CD4-positive, alpha-beta T cell (primary cell): ENCODE measurements around the gene SPTBN1. TPM values are rescaled to one million over a fixed set of nuclear protein-coding genes. Genes with fewer than 3 reads are reported as not detected.

ENCODE experiments used
- ATAC-seq: fragments of 200-7000 bp; cut with Tn5 transposase; one replicate; pipeline ENCODE4 v1.10.0; 2022; ENCODE audit warnings: mild to moderate bottlenecking; ENCODE audit not compliant: poor library complexity
- CTCF ChIA-PET: fragments of 350-600 bp; sonication (Branson Sonifier 250); formaldehyde crosslinking; loops from one replicate; lab custom pipeline; 2021; ENCODE audit warnings: antibody characterized with exemption, inconsistent platforms; lab: Charles Lee
- POLR2A ChIA-PET: fragments of 350-600 bp; sonication (Branson Sonifier 250); formaldehyde crosslinking; loops from one replicate; lab custom pipeline; 2021; ENCODE audit warnings: antibody characterized with exemption, inconsistent platforms; lab: Charles Lee
- DNase-seq, 14 experiments: peaks; one replicate each; pipeline ENCODE4 v3.0.0-alpha.2; 2013 to 2020; ENCODE audit warnings: mixed read lengths in 2 of 14
- H3K27ac ChIP-seq, 2 donors: one replicate each; pipeline versions ENCODE4 v1.5.1 to v1.7.0; 2013; ENCODE audit warnings: low read length in 2 of 2, low read depth in 1 of 2, mild to moderate bottlenecking in 1 of 2
- H3K27me3 ChIP-seq, 2 experiments: 1 replicate in 1 of 2; 2 replicates in 1 of 2; pipeline versions ENCODE4 v1.6.1 to v1.7.0; 2013; ENCODE audit warnings: low read length in 2 of 2, control low read depth in 1 of 2, mild to moderate bottlenecking in 1 of 2, moderate library complexity in 1 of 2; ENCODE audit not compliant: insufficient read depth in 2 of 2, control insufficient read depth in 1 of 2
- H3K36me3 ChIP-seq: one replicate; pipeline ENCODE4 v1.6.1; 2013; ENCODE audit warnings: low read length, control low read depth; ENCODE audit not compliant: insufficient read depth
- H3K4me1 ChIP-seq: one replicate; pipeline ENCODE4 v1.6.1; 2013; ENCODE audit warnings: low read length, control low read depth; ENCODE audit not compliant: insufficient read depth
- H3K4me3 ChIP-seq: one replicate; pipeline ENCODE4 v1.5.1; 2013; ENCODE audit warnings: mild to moderate bottlenecking, low read length, moderate library complexity
- H3K9me3 ChIP-seq, 2 experiments: 1 replicate in 1 of 2; 2 replicates in 1 of 2; pipeline versions ENCODE4 v1.6.1 to v1.7.0; 2013; ENCODE audit warnings: low read length in 2 of 2, mild to moderate bottlenecking in 2 of 2, control low read depth in 1 of 2, moderate library complexity in 1 of 2; ENCODE audit not compliant: control insufficient read depth in 1 of 2, insufficient read depth in 1 of 2
- H3K27ac Mint-ChIP-seq: one replicate; pipeline ENCODE4 v1.8.0; 2020; ENCODE audit warnings: mixed read lengths
- H3K27me3 Mint-ChIP-seq: one replicate; pipeline ENCODE4 v1.8.0; 2021; ENCODE audit warnings: mixed read lengths
- H3K36me3 Mint-ChIP-seq: one replicate; pipeline ENCODE4 v1.8.0; 2021; ENCODE audit warnings: low read depth, mixed read lengths
- H3K4me1 Mint-ChIP-seq: one replicate; pipeline ENCODE4 v1.8.0; 2021; ENCODE audit warnings: low read depth, mixed read lengths
- H3K4me3 Mint-ChIP-seq: one replicate; pipeline ENCODE4 v1.8.0; 2020; ENCODE audit warnings: mild to moderate bottlenecking, mixed read lengths
- H3K9me3 Mint-ChIP-seq: one replicate; pipeline ENCODE4 v1.8.0; 2020; ENCODE audit warnings: mixed read lengths
- intact Hi-C, 2 experiments: fragments of 100-400 bp; cut with DNase I in 1 of 2; cut with micrococcal nuclease in 1 of 2; formaldehyde crosslinking; loops; one replicate each; pipeline versions ENCODE4 v1.15.1 to v1.9.0; 2023 to 2025; cut with DNase I, micrococcal nuclease
- total RNA-seq, 174 experiments: library from RNA in 2 of 174; stranded (reverse) in 2 of 174; gene quantifications; one replicate each; pipeline ENCODE4 v1.2.3 and lab custom pipeline; 2021 to 2026
- TF ChIP-seq, protein P1 (sequence below): fragments of 200-600 bp; IDR thresholded peaks from one replicate; pipeline ENCODE4 v1.8.0; 2022; ENCODE audit warnings: antibody characterized with exemption, mild to moderate bottlenecking

SPTBN1 gene
- total RNA-seq, 2 experiments from 2014 or later: 156 to 166 TPM

DNA sequence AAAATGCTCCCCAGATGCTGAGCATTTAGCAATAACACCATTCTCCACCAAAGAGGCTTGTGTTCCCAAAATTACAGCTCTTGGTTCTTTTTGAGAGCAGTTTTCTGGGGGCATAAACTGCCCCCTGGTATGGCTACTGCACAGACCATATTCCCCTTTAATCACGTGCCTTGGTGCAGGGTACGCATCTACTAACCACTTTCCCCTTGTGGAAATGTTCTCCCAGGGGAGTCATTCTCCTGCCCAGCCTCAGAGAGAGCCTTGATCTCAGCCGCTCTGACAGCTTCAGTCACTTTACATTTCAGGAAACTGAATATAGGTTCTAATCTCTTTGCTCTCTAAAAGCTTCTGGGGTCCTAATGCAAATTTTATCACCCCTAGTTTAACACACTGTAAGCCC, 222.6 kb downstream of the SPTBN1 start:
- Mint-ChIP-seq H3K9me3 (no peaks in the 10 kb centered on the region), H3K4me3 (no peak overlapping the region), H3K4me1 (peaks cover 18% of the 10 kb centered on the region), H3K36me3 (no peaks in the 10 kb centered on the region), H3K27me3 (no peaks in the 10 kb centered on the region), H3K27ac (no peak overlapping the region)
- ChIA-PET CTCF (no interaction called here), POLR2A (no interaction called here)
- Histone ChIP-seq H3K4me1 (peaks cover 10% of the 10 kb centered on the region), H3K36me3 (no peaks in the 10 kb centered on the region), H3K27me3 (no peaks in the 10 kb centered on the region), H3K4me3 (no peak overlapping the region), H3K27ac (no peak overlapping the region), H3K9me3 (no peaks in the 10 kb centered on the region)
- ATAC-seq: no peak
- intact Hi-C loops: no loop called here
- no peak for DNase-seq
- TF ChIP-seq, protein P1, sequence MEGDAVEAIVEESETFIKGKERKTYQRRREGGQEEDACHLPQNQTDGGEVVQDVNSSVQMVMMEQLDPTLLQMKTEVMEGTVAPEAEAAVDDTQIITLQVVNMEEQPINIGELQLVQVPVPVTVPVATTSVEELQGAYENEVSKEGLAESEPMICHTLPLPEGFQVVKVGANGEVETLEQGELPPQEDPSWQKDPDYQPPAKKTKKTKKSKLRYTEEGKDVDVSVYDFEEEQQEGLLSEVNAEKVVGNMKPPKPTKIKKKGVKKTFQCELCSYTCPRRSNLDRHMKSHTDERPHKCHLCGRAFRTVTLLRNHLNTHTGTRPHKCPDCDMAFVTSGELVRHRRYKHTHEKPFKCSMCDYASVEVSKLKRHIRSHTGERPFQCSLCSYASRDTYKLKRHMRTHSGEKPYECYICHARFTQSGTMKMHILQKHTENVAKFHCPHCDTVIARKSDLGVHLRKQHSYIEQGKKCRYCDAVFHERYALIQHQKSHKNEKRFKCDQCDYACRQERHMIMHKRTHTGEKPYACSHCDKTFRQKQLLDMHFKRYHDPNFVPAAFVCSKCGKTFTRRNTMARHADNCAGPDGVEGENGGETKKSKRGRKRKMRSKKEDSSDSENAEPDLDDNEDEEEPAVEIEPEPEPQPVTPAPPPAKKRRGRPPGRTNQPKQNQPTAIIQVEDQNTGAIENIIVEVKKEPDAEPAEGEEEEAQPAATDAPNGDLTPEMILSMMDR: no peak

DNA sequence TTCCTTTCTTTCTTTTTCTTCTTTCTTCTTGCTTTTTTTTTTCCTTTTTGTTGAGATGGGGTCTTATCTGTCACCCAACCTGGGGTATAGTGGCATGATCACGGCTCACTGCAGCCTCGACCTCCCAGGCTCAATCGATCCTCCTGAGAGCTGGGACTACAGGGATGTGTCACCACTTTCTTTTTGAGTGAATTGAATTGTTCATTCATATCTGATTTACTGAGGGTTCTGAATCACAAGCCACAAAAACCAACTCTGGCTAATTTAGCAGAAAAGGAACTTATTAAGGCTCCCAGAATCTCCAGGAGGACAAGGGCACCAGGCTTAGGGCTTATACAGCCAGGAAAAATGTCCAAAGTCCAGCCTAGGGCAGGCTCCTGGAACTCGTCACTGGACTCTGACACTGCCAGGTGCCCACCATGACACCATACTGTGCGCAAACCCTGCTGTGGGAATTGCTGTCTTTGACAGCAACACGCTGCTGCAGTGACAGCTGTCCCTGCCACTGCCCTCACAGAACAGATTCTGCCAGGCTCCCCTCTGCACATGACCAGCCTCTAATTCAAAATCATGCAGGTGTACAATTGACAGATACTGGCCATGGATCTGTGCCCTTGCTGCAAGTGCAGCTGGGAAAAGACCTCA, 224.4 kb downstream of the SPTBN1 start:
- no peak overlapping the region for H3K27ac Mint-ChIP-seq
- Histone ChIP-seq H3K4me3 (no peak overlapping the region), H3K36me3 (no peaks in the 10 kb centered on the region), H3K9me3 (no peaks in the 10 kb centered on the region), H3K27ac (no peak overlapping the region), H3K4me1 (peaks cover 6% of the 10 kb centered on the region), H3K27me3 (no peaks in the 10 kb centered on the region)
- H3K4me1 Mint-ChIP-seq: peaks cover 18% of the 10 kb centered on the region
- H3K27me3 Mint-ChIP-seq: no peaks in the 10 kb centered on the region
- ChIA-PET POLR2A (no interaction called here), CTCF (interaction anchor here (1.2 to 1.6 kb wide), 2 partner anchors 15 to 158 kb away, joined by 3 to 7 read pairs; no protein-coding TSS in a partner anchor)
- DNase-seq (no peak), ATAC-seq (no peak)
- intact Hi-C loops: no loop called here
- no peaks in the 10 kb centered on the region for H3K9me3 Mint-ChIP-seq
- H3K4me3 Mint-ChIP-seq: no peak overlapping the region
- H3K36me3 Mint-ChIP-seq: no peaks in the 10 kb centered on the region
- TF ChIP-seq, protein P1: no peak

DNA sequence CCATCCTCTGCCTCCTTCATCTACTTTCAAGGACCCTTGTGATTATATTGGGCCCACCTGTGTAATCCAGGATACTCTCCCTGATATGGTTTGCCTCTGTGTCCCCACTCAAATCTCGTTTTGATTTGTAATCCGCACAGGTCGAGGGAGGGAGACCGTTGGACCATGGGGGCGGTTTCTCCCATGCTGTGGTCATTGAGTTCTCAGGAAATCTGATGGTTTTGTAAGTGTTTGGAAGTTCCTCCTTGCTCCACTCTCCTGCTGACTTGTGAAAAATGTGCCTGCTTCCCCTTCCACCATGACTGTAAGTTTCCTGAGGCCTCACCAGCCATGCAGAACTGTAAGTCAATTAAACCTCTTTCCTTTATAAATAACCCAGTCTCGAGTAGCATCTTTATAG, 225.3 kb downstream of the SPTBN1 start:
- H3K9me3 Mint-ChIP-seq: no peaks in the 10 kb centered on the region
- Histone ChIP-seq H3K9me3 (no peaks in the 10 kb centered on the region), H3K4me1 (peaks cover 6% of the 10 kb centered on the region), H3K4me3 (no peak overlapping the region), H3K27ac (no peak overlapping the region), H3K36me3 (no peaks in the 10 kb centered on the region), H3K27me3 (no peaks in the 10 kb centered on the region)
- ATAC-seq (no peak), DNase-seq (no peak)
- H3K4me1 Mint-ChIP-seq: peaks cover 18% of the 10 kb centered on the region
- CTCF ChIA-PET: interaction anchor here (1.1 kb wide), 1 partner anchor 8 kb away, joined by 3 read pairs; no protein-coding TSS in a partner anchor
- no peaks in the 10 kb centered on the region for H3K27me3 Mint-ChIP-seq
- no peaks in the 10 kb centered on the region for H3K36me3 Mint-ChIP-seq
- TF ChIP-seq, protein P1: no peak
- intact Hi-C loops: no loop called here
- no peak overlapping the region for H3K4me3 Mint-ChIP-seq
- POLR2A ChIA-PET: no interaction called here
- no peak overlapping the region for H3K27ac Mint-ChIP-seq
